Ishikawa (cell line): ENCODE measurements around the gene BACH2.

Source experiments
- CEBPB ChIP-seq: IDR thresholded peaks from 2 replicates; pipeline ENCODE4 v1.6.1; 2012
- CREB1 ChIP-seq: IDR thresholded peaks from 2 replicates; pipeline ENCODE4 v1.6.1; 2012; ENCODE audit warnings: low read depth
- EGR1 ChIP-seq: IDR thresholded peaks from 2 replicates; pipeline ENCODE4 v1.6.1; 2012
- EP300 ChIP-seq: IDR thresholded peaks from 2 replicates; pipeline ENCODE4 v1.6.1; 2012; ENCODE audit warnings: borderline replicate concordance
- FOXM1 ChIP-seq: IDR thresholded peaks from 2 replicates; pipeline ENCODE4 v1.6.1; 2012; ENCODE audit warnings: low read depth, borderline replicate concordance
- NFIC ChIP-seq: IDR thresholded peaks from 2 replicates; pipeline ENCODE4 v1.6.1; 2012
- RAD21 ChIP-seq: IDR thresholded peaks from 2 replicates; pipeline ENCODE4 v1.6.1; 2012; ENCODE audit warnings: low read depth
- TAF1 ChIP-seq: IDR thresholded peaks from 2 replicates; pipeline ENCODE4 v1.6.1; 2012; ENCODE audit warnings: low read depth, mild to moderate bottlenecking
- TCF12 ChIP-seq: IDR thresholded peaks from 2 replicates; pipeline ENCODE4 v1.6.1; 2012; ENCODE audit warnings: low read depth
- TEAD4 ChIP-seq: IDR thresholded peaks from 2 replicates; pipeline ENCODE4 v1.6.1; 2012
- YY1 ChIP-seq: IDR thresholded peaks from 2 replicates; pipeline ENCODE4 v1.6.1; 2012; ENCODE audit warnings: low read depth
- ZBTB7A ChIP-seq: IDR thresholded peaks from 2 replicates; pipeline ENCODE4 v1.6.1; 2012; ENCODE audit warnings: low read depth
- TF ChIP-seq, protein P1 (sequence below): IDR thresholded peaks from 2 replicates; pipeline ENCODE4 v1.6.1; 2012; ENCODE audit warnings: low read depth, mild to moderate bottlenecking
- TF ChIP-seq, protein P2 (sequence below): IDR thresholded peaks from 2 replicates; pipeline ENCODE4 v1.6.1; 2012
- TF ChIP-seq, protein P3 (sequence below): IDR thresholded peaks from 2 replicates; pipeline ENCODE4 v1.6.1; 2012

Gene BACH2

DNA sequence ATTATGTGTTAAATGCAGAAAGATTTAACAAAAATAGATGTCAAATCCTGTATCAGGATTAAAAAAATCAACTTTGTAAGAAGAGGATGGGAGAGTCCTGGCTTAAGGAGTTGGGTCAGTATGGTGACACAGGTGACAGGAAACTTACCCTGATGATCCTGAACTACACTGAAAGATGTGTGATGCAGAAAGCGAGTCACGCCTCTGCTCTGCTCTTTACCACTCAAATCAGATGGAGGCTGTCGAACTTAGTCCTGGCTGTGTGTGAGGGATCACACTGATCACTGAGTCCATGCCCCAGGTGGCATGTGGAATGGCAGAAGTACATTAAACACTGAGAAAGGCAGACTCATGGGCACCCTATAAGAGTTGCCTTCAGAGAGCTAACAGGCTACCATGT, 309.5 kb downstream of the BACH2 start:
- TF ChIP-seq YY1 (no peak), TEAD4 (no peak), EGR1 (no peak), RAD21 (no peak), ZBTB7A (no peak)
- TF ChIP-seq, protein P1, sequence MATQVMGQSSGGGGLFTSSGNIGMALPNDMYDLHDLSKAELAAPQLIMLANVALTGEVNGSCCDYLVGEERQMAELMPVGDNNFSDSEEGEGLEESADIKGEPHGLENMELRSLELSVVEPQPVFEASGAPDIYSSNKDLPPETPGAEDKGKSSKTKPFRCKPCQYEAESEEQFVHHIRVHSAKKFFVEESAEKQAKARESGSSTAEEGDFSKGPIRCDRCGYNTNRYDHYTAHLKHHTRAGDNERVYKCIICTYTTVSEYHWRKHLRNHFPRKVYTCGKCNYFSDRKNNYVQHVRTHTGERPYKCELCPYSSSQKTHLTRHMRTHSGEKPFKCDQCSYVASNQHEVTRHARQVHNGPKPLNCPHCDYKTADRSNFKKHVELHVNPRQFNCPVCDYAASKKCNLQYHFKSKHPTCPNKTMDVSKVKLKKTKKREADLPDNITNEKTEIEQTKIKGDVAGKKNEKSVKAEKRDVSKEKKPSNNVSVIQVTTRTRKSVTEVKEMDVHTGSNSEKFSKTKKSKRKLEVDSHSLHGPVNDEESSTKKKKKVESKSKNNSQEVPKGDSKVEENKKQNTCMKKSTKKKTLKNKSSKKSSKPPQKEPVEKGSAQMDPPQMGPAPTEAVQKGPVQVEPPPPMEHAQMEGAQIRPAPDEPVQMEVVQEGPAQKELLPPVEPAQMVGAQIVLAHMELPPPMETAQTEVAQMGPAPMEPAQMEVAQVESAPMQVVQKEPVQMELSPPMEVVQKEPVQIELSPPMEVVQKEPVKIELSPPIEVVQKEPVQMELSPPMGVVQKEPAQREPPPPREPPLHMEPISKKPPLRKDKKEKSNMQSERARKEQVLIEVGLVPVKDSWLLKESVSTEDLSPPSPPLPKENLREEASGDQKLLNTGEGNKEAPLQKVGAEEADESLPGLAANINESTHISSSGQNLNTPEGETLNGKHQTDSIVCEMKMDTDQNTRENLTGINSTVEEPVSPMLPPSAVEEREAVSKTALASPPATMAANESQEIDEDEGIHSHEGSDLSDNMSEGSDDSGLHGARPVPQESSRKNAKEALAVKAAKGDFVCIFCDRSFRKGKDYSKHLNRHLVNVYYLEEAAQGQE, result no peak

DNA sequence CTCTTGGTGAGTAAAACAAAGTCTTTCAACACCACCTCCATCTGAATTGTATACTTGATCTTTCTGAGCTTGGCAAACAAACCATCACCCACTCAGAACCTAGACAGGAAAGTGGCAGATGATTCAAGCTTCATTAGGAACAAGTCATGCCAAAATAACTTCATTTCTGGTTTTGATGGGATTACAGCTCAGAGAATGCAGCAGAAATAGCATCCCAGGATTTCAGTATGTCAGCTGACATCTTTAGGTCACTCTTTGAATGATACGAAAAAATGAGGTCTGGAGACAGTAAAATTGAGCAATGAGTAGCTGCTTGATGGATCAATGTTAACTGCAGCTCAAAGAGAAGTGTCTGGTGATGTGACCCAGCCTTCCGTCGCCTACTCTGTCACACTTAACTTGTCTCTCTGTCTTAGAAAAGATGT, 310.0 kb downstream of the BACH2 start:
- no peak for TF ChIP-seq TAF1
- TF ChIP-seq, protein P1, result no peak
- no peak for TF ChIP-seq RAD21
- no peak for TF ChIP-seq TEAD4
- TF ChIP-seq NFIC, result no peak
- no peak for TF ChIP-seq CEBPB
- TF ChIP-seq CREB1, result no peak

DNA sequence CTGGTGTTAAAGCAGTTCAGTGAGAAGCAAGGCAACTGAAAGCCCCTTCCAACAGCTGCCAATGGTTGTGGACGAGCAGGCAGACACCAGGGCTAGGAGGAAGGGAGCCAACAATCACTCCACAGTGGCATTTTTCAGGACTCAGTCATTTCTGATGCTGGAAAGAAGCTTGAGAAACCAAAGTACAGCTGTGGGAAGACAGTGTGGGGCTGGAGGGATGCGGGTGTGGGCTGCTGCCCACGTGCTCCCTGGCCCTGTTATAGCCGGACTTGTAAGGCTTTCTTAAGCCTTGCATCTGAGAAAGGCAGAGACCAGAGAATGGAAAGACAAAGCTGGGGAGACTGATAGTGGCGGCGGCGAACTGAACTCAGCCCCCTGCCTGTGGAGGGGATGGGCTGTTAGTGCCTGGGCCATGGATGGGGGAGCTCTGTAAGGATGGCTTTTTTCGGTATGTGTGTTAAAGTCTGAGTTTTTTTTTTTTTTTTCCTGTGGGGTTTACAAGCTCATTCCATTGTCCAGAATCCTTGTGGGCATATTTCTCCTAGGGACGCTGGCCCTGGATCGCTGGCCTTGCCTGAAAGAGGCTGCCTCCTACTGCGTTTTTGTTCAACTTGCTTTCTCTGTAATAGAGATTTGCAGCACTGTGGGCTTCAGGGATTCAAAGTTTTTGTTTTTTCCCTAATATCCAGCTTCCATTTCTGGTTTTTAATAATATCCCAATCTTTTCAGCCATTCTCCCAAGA, 310.7 kb downstream of the BACH2 start:
- TF ChIP-seq EP300 (no peak), TAF1 (no peak), TCF12 (no peak), TEAD4 (no peak), CEBPB (no peak), EGR1 (no peak), NFIC (no peak), CREB1 (no peak), RAD21 (no peak), ZBTB7A (no peak)
- TF ChIP-seq, protein P2, sequence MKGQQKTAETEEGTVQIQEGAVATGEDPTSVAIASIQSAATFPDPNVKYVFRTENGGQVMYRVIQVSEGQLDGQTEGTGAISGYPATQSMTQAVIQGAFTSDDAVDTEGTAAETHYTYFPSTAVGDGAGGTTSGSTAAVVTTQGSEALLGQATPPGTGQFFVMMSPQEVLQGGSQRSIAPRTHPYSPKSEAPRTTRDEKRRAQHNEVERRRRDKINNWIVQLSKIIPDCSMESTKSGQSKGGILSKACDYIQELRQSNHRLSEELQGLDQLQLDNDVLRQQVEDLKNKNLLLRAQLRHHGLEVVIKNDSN, result no peak
- TF ChIP-seq, protein P3, sequence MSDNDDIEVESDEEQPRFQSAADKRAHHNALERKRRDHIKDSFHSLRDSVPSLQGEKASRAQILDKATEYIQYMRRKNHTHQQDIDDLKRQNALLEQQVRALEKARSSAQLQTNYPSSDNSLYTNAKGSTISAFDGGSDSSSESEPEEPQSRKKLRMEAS, result no peak

DNA sequence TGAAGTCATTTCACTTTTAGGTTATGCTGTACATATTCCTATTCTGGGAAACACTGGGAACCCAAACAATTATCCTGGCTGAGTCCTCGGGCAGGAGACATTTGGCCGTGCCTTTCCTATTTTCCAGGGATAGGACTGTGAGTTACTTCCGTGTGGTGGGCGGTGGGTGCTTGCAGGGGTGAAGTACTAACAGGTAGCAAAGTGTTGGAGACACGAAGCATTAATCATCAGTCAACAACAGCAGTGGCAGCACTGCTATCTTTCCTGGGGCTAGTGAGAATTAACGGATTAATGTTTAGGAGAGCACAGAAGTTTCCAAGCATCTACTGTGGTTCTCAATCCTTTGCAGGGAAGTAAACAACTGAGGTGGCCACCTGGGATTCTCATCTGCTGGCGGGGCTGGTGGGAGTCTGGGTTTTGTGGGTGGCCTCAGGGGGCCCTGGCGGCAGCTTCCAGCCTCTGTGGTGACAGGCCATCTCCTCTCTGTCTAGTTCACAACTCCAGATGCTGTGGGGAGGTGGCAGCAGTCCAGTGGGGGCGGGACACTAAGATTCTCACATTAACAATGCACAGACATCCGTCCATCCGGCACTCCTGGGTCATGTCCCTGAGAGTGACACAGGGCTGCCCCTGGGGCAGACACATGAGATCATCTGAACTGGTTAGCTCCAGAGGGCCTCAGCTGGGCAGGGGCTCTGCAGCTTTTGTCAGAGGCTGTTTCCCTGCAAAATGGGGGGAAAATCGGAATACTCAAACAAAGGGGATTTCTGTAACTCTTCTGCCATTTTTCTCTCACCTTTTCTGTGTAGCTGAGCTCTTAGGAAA, 311.5 kb downstream of the BACH2 start:
- TF ChIP-seq, protein P1, result no peak
- TF ChIP-seq EGR1 (no peak), YY1 (no peak), EP300 (no peak), NFIC (no peak), RAD21 (no peak), FOXM1 (no peak), CREB1 (no peak), TCF12 (no peak), ZBTB7A (no peak)
- TF ChIP-seq, protein P2, result no peak
- TF ChIP-seq, protein P3, result no peak
